ENCODE data around the gene TMEM127.
A peak's percentile ranks its signal among the peaks of the same experiment; 100 is the strongest.
"Not testable (repeated sequence)": the region's sequence is repeated elsewhere in the genome, so short reads cannot be mapped to it uniquely, and the experiment has no call there.

The TMEM127 gene

DNA sequence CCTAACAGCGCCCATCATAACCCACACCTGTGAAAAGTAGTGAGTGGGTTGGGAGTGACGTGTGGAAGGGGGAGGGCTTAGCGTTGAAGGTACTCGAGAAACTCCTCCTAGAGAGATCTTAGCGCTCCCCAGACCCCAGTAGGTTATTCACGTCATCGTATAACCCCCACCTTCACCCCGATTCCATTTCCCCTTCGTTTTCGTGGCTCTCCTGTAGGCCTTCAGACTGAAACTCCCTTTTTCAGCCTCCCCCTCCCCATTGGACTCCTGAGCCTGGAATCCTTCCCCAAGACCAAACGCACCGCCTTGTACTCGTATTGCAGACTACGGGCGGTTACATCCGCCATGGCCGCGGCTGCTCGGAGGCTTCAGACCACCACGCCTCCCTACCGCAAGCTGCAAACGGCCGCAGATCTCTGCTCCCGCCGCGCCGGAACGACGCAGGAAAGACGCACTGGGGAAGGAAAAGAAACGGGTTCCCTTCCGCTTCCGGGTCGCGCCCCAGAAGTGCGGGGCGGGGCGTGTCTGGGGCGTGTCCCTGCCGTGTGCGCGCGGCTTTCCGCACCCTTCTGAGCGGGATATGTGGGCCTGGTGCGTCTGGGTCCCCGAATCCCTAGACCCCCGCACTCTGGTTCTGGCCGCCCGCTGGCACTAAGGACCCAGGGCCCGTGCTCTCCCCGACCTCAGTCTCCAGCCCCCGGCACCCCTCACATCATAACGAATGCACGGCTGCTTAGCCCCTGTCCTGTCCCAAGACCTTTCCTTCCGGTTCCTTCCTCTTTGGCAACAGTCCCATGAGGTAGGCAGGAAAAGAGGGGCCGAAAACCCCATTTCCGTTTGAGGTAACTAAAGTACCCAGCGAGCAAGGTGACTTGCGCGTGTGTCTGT, 39.5 kb upstream of the TMEM127 start, which contains the start of gene SNRNP200:
TSS of gene SNRNP200 (minus strand) at position 456 of the 888 bp plus-strand sequence. CDS start at position 347, 109 bp downstream.
- Histone ChIP-seq H3K27me3 (no peaks in the 10 kb centered on the region), H3K36me3 (peaks cover 38% of the 10 kb centered on the region), H3K4me3 (ENCODE audit: low read depth in 1 of 2, low read length in 1 of 2) (peak within 1 kb of the TSS; percentile 80 to 94), H3K27ac (peak within 1 kb of the TSS; percentile 86), H3K9me3 (no peaks in the 10 kb centered on the region), H3K4me1 (ENCODE audit: control insufficient read depth in 1 of 2, insufficient read depth in 1 of 2, low read depth in 1 of 2, low read length in 1 of 2) (peaks cover 38% of the 10 kb centered on the region in 2 experiments)
- TF ChIP-seq, protein P1, sequence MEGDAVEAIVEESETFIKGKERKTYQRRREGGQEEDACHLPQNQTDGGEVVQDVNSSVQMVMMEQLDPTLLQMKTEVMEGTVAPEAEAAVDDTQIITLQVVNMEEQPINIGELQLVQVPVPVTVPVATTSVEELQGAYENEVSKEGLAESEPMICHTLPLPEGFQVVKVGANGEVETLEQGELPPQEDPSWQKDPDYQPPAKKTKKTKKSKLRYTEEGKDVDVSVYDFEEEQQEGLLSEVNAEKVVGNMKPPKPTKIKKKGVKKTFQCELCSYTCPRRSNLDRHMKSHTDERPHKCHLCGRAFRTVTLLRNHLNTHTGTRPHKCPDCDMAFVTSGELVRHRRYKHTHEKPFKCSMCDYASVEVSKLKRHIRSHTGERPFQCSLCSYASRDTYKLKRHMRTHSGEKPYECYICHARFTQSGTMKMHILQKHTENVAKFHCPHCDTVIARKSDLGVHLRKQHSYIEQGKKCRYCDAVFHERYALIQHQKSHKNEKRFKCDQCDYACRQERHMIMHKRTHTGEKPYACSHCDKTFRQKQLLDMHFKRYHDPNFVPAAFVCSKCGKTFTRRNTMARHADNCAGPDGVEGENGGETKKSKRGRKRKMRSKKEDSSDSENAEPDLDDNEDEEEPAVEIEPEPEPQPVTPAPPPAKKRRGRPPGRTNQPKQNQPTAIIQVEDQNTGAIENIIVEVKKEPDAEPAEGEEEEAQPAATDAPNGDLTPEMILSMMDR (IDR thresholded peaks at IDR 0.05): no peak

DNA sequence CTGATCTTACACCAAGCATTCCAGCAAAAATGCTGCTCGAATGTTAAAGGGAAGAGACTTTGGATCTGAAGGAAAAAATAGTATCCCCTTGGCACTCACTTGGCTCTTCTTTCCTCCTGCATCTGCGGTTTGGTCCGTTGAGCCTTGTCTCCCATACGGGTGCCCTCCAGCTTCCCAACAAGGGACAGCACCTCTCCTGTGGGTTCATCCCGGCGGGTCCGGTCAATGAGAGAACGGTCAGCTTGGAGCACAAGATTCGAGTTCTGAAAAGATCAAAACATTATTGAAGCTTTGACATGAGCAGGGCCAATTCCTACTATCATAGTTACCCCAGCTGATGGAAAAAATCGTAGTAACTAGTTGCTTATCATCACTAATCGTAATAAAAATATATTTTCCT, 38.8 kb upstream of the TMEM127 start:
- Histone ChIP-seq H3K27me3 (no peaks in the 10 kb centered on the region), H3K4me3 (ENCODE audit: low read depth in 1 of 2, low read length in 1 of 2) (peak overlapping the region; percentile 80 to 94), H3K27ac (peak overlapping the region; percentile 86), H3K4me1 (ENCODE audit: control insufficient read depth in 1 of 2, insufficient read depth in 1 of 2, low read depth in 1 of 2, low read length in 1 of 2) (peaks cover 38% of the 10 kb centered on the region in 2 experiments), H3K36me3 (peaks cover 45% of the 10 kb centered on the region), H3K9me3 (no peaks in the 10 kb centered on the region)
- TF ChIP-seq, protein P1 (IDR thresholded peaks at IDR 0.05): no peak

DNA sequence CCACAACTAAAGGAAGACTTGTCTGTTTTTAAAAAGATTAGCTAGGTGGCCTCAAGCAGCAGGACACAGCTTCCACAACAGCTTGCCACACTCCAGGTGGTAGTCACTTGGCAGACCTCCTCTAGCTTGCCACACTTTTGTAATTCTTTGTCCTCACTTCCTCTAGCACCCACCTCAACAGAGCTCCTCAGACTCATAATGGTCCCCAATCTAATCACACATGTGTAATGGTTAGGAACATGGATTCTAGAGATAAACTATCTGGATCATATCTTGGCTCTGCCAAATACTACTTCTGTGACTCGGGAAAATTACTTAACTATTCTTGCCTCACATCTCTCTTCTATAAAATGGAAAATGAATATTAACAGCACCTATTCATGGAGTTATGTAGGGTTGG, 36.1 kb upstream of the TMEM127 start:
- TF ChIP-seq, protein P1 (IDR thresholded peaks at IDR 0.05): no peak
- Histone ChIP-seq H3K27ac (no peak overlapping the region), H3K4me3 (ENCODE audit: low read depth in 1 of 2, low read length in 1 of 2) (no peak overlapping the region), H3K4me1 (ENCODE audit: control insufficient read depth in 1 of 2, insufficient read depth in 1 of 2, low read depth in 1 of 2, low read length in 1 of 2) (peaks cover 23% of the 10 kb centered on the region in 2 experiments), H3K36me3 (peaks cover 73% of the 10 kb centered on the region), H3K27me3 (no peaks in the 10 kb centered on the region), H3K9me3 (no peaks in the 10 kb centered on the region)

DNA sequence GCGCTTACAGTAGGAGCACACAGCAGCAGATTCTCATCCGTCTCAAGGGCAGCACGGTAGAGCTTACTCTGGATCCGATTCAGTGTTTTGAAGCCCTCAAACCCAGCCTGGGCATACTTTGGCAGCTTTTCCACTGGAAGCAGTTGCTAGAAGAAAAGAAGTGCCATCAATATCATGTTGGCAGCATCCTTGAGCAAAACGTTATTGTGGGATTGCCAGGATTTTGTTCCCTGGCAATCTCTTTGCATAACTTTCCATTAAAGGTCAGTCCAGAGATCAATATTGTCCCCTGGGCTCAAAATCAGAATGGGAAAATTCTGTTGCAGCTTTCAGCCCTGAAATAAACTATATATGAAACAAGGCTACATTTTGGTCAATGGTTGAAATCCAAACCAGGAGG, 31.1 kb upstream of the TMEM127 start:
- TF ChIP-seq, protein P1 (IDR thresholded peaks at IDR 0.05): no peak
- H3K9me3 ChIP-seq: no peaks in the 10 kb centered on the region
- H3K27ac ChIP-seq: no peak overlapping the region
- peaks cover 100% of the 10 kb centered on the region for H3K36me3 ChIP-seq
- H3K4me1 ChIP-seq (ENCODE audit: control insufficient read depth in 1 of 2, insufficient read depth in 1 of 2, low read depth in 1 of 2, low read length in 1 of 2): peaks cover under 1% of the 10 kb centered on the region in 2 experiments
- no peaks in the 10 kb centered on the region for H3K27me3 ChIP-seq
- no peak overlapping the region for H3K4me3 ChIP-seq (ENCODE audit: low read depth in 1 of 2, low read length in 1 of 2)

DNA sequence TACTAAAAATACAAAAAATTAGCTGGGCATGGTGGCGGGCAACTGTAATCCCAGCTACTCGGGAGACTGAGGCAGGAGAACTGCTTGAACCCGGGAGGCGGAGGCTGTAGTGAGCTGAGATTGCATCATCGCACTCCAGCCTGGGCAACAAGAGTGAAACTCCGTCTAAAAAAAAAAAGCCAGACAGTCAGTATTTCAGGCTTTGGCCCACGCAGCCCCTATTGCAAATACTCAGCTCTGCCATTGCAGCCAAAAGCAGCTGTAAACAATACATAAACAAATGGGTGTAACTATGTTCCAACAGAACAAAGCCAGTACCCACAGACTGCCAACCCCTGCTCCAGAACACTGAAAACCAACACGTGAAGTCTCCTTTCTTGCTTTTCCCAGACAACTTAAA, 28.5 kb upstream of the TMEM127 start:
- H3K4me1 ChIP-seq (ENCODE audit: control insufficient read depth in 1 of 2, insufficient read depth in 1 of 2, low read depth in 1 of 2, low read length in 1 of 2); H3K4me3 ChIP-seq (ENCODE audit: low read depth in 1 of 2, low read length in 1 of 2); H3K9me3 ChIP-seq; H3K27me3 ChIP-seq; H3K27ac ChIP-seq: not testable (repeated sequence)
- peaks cover 100% of the 10 kb centered on the region for H3K36me3 ChIP-seq

DNA sequence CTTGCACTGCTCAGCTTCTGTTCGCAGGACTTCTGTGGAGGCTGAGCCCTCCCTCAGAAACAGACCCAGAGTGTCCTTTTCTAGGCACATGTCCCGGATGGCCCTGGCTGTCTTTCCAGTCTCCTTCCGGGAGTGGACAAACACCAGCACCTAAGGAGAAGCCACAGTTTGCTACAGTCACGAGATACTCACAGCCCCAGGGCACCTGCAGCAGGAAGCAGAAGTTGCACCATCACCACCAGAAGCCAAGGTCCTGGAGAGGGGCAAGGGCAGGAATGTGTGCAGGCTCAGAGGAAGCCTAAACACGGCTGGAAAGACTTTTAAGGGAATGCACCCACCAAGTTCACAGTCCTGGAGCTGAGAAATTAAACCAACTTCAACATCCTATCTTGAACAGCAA, 26.0 kb upstream of the TMEM127 start:
- Histone ChIP-seq H3K27me3 (no peaks in the 10 kb centered on the region), H3K4me3 (ENCODE audit: low read depth in 1 of 2, low read length in 1 of 2) (no peak overlapping the region), H3K9me3 (no peaks in the 10 kb centered on the region), H3K36me3 (peaks cover 100% of the 10 kb centered on the region), H3K4me1 (ENCODE audit: control insufficient read depth in 1 of 2, insufficient read depth in 1 of 2, low read depth in 1 of 2, low read length in 1 of 2) (peaks cover 5 to 6% of the 10 kb centered on the region in 2 experiments), H3K27ac (peak overlapping the region; percentile 10)
- TF ChIP-seq, protein P1 (IDR thresholded peaks at IDR 0.05): no peak
